Measurements from ENCODE around the gene LRRC59.

The LRRC59 gene

DNA sequence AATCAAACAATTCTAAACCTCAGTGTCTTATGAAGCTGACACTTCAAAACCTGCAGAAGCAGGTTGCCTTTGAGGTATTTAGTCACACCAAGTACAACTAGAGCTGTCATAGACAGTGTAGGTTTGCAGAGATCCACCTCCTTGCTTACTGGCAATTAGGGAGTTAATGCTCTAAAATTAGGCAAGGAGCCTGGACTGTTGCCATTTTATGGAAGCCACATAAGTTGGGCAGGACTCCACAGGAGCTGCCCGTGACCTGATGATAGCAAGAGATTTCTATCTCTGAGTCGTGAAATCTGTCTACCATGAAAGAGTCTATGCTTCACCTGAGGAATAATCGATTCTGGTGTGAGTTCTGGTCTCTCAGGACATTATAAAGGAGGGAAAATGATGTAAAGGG, 15.4 kb downstream of the LRRC59 start:
- DNase-seq, result no peak

DNA sequence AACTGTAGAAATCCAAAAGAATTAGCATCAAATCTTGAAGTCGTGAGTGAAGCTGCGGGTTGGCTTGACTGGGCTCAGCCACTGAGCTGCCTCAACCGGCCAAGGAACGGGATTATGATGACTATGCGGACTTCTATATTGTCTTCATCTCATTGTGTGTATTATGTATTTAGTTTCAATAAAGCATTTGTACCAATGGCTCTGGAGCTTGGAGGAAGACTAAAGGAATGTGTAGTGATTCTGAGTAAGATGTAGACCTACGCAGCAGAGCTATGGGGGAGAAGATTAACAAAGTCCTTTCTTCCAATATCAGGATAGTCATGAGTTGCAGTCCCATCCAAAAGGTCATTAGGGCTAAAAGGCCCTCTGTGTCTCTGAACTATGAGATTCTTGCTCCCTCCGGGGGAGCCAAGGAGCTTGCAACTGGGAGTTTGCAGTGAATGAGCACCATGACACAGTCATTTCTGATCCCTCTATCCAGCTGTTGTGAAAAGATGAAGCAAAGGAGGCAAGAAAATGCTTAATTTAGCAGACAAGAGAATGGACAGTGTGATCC, 16.0 kb downstream of the LRRC59 start:
- DNase-seq, result no peak

DNA sequence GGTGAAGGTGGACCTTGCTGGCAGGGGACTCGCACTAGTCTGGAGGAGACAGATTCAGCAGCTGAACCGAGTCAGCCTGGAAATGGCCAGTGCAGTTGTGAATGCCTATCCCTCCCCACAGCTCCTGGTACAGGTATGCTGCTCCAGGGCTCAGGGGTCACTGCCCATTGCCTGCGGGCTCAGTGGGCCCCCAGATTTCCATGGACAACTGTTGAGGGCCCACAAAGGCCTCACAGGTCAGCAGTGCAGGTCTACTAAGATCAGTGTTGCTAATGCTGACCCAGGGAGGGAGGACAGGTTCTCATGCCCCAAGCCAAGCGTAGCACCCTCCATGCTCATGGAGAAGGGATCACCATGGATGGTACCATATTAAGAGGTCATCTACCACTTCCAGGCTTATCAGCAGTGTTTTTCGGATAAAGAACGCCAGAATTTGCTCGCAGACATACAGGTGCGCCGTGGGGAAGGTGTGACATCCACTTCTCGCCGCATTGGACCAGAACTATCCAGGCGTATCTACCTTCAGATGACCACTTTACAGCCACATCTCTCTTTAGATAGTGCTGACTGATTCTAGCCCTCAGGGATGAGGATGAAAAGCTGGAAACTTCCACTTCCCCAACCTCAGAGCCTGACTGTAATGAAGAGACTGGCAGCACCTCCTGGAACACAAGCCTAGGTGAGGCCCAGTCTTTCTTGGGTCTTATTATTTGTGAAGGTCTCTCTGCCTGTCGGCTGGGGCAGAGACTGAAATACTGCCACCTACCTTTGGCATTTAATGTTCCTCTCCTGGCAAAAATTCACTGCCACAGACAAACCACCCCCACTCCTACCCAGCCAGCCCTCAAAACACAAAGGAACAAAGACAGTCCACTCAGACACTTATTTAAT, 16.7 kb downstream of the LRRC59 start:
- DNase-seq, result no peak

DNA sequence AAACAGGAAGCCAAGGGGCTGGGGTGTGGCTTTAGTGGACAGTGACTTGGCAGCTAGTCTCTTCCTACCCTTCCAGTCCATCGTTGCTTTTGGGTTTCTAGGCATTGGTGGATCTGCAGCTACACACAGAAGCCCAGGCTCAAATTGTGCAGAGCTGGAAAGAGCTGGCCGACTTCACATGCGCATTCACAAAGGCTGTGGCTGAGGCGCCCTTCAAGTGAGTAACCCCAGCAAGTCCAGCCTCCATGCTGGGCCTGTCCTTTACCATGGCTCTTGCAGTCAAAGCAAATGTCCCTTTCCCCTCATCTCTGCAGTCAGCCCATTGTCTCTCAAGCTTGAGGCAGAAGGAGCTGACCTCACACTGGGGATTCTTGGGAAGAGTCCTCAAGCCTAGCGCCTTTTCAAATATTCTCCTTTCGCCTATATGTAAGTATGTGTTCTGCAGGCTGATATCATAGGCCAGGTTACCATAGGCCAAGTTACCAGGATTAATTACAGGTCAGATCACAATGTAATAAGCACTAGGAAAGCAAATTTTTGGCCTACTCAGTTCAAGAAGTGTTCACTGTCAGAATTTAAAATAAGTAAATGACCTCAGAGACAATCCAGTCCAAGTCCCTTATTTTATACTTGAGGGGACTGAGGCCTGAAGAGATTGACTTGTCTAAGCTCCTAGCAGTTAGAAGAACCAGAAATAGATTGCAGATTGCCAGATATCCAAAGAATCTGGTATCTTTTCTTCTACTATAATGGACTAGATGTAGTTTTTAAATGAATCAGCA, 17.8 kb downstream of the LRRC59 start:
- no peak for DNase-seq

GRCh38 chr17:50375858-50376538, 21.3 kb downstream of the LRRC59 start:
- no peak for DNase-seq

DNA sequence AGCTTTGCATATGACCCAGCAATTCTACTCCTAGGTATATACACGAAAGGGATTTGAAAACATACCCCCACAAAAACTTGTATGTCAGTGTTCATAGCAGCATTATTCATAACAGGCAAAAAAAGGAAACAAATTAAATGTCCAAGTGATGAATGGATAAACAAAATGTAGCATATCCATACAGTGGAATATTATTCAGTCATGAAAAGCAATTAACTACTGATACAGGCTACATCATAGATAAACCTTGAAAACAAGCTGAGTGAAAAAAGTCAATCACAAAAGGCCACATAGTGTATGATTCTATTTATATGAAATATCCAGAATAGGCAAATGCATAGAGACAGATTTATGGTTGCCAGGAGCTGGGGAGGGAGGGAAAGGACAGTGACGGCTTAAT, 23.6 kb downstream of the LRRC59 start:
- no peak for DNase-seq

GRCh38 chr17:50372758-50373556, 24.4 kb downstream of the LRRC59 start, which contains the start of the genes EME1 and MRPL27:
TSS of gene EME1 (plus strand) at chr17:50373229. CDS start at chr17:50375209, 1,980 bp downstream.
TSS of gene MRPL27 (minus strand) at chr17:50373184. CDS start at chr17:50373170, 14 bp downstream.
- DNase-seq, result peak; percentile 83 to 84

DNA sequence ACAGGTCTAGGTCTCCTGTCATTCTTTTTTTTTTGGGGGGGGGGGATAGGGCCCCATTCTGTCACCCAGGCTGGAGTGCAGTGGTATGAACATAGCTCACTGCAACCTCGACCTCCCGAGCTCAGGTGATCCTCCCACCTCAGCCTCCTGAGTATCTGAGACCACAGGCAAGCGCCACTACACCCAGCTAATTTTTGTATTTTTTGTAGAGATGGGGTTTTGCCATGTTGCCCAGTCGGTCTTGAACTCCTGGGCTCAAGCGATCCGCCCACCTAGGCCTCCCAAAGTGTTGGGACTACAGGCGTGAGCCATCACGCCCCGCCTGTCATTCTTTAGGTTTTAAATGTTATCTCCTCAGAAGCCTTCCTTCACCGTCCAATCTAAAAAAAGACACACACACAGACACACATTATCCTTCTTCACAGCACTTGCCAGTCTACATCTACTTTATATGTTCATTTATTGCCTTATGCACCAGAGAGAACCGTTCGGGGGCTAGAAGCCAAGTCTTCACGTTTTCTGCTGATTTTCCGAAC, 25.0 kb downstream of the LRRC59 start:
- DNase-seq, result no peak

DNA sequence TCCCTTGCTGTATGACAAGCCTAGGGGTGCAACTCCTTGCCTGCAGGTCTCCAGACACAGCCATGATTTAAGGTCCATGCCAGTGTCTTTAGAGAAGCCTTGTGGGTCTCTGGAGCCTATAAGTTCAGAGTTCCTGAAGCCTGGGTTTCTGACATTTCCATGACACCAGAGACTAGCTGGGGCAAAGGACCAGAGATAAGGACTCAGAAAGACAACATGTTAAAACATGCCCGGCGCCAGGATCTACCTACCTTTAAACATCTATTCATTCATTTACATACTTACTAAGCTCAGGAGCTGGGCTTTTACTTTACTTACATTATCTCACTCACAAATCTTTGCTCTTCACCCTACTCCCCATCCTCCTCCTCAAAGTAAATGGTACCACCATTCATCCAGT, 25.8 kb downstream of the LRRC59 start:
- no peak for DNase-seq

GRCh38 chr17:50370052-50370451, 27.3 kb downstream of the LRRC59 start:
- no peak for DNase-seq

GRCh38 chr17:50367401-50367800, 29.9 kb downstream of the LRRC59 start:
- no peak for DNase-seq

GRCh38 chr17:50365649-50366393, 31.5 kb downstream of the LRRC59 start:
- DNase-seq, result no peak

GRCh38 chr17:50365165-50365564, 32.2 kb downstream of the LRRC59 start:
- no peak for DNase-seq

- DNase-seq, result no peak
These were observed 32.6 kb downstream of the LRRC59 start for GRCh38 chr17:50364715-50365114.

- DNase-seq, result no peak
These were observed 33.3 kb downstream of the LRRC59 start for GRCh38 chr17:50364061-50364458.

- no peak for DNase-seq
These were observed 33.9 kb downstream of the LRRC59 start for GRCh38 chr17:50363217-50364060.

- no peak for DNase-seq
These were observed 34.7 kb downstream of the LRRC59 start for GRCh38 chr17:50362661-50363060.

DNA sequence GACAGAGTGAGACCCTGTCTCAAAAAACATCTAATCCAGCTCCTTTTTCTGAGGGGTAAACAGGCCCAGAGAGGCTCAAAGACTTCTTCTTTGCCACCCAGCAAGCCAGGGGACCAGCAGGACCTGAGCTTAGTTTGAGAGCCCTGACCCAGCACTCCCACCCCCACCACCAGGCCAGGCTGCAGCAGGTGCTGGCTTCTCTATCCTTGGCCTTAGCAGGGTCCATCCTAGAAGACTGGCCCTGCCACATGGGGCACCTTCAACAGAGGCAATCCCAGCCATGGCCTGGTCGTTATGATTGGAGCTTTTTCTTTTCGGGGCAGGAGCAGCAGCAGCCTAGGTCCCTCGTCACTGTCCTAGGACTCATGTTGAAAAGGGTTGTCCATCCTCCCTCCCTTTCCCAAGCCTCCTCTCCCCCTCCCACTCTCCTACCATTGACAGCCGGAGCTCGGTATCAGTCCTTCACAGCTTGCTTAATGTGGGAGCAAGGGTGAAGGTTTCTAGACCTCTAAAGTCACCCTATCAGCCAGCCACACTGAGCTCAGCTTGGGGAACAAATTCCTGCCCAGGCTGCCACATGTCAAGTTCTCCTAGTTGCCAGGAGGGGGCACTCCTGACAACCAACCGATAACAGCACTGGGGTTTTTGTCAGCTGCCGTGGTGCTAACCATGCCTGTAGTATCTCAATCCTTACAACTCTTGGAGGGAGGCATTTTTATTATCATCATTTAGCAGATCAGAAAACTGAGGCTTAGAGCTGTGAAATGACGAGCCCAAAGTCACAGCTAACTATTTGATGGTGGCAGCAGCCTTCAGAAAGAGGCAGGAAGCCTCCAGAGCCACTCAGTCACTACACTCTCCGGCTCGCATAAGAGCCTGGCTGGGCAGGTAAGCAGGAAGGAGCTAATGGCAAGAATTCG, 35.5 kb downstream of the LRRC59 start:
- DNase-seq, result peak; percentile 57 to 65

All from stimulated activated CD4-positive, alpha-beta T cell treated with anti-CD3 and anti-CD28 coated beads, Interleukin-2, amount 100 ng/mL, for 24 hours (primary cell).